Measurements from ENCODE around the gene MCC.

Gene MCC

DNA sequence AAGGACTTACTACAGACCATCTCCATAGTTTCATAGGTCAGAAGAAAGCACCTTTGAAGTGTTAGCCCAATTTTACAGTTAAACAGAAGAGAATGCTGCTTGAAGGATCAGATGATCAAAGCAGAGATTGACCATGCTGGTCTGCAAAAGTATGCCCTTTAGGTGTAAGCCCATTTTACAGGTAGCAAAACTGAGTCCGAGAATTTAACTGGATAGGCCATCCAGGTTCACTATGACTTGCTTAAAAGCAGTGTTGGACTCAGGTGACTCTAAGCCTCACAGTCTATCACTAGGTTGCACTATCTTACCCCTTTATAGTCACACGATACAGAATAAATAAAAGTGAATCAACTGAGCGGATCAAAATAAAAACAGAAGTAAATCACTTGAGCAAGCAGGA lies 299.0 kb downstream of the MCC start:
- TF ChIP-seq, protein P1, sequence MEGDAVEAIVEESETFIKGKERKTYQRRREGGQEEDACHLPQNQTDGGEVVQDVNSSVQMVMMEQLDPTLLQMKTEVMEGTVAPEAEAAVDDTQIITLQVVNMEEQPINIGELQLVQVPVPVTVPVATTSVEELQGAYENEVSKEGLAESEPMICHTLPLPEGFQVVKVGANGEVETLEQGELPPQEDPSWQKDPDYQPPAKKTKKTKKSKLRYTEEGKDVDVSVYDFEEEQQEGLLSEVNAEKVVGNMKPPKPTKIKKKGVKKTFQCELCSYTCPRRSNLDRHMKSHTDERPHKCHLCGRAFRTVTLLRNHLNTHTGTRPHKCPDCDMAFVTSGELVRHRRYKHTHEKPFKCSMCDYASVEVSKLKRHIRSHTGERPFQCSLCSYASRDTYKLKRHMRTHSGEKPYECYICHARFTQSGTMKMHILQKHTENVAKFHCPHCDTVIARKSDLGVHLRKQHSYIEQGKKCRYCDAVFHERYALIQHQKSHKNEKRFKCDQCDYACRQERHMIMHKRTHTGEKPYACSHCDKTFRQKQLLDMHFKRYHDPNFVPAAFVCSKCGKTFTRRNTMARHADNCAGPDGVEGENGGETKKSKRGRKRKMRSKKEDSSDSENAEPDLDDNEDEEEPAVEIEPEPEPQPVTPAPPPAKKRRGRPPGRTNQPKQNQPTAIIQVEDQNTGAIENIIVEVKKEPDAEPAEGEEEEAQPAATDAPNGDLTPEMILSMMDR (IDR thresholded peaks at IDR 0.05; ENCODE audit: insufficient read depth, low read length, poor library complexity, severe bottlenecking), result no peak
- Histone ChIP-seq H3K36me3 (ENCODE audit: control insufficient read depth, insufficient read depth, low read length) (no peaks in the 10 kb centered on the region), H3K4me3 (replicated peaks; ENCODE audit: low read depth, low read length) (no peak overlapping the region), H3K27me3 (replicated peaks; ENCODE audit: control insufficient read depth, insufficient read depth, low read length) (no peaks in the 10 kb centered on the region; the same call in 1 of the 2 replicates)
- DNase-seq (ENCODE audit: extremely low read depth, insufficient read length), result no peak

DNA sequence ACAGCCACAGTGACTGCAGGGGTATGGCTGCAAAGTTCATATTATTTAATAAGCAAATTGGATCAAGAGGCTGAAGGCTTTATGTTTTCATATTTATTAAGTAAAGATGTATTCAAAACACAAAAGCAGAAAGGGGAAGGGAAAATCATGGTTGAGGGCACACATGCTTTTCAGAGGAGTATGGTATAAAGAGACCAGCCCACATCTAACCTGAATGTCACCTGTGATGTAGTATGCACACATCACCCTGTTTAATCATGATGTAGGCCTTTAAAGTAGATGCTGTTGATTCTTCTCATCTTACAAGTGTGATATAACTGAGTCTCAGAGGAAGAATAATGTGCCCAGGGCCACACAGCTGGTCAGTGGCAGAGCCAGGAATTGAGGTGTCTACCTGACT lies 299.8 kb downstream of the MCC start:
- TF ChIP-seq, protein P1 (IDR thresholded peaks at IDR 0.05; ENCODE audit: insufficient read depth, low read length, poor library complexity, severe bottlenecking), result no peak
- Histone ChIP-seq H3K27me3 (replicated peaks; ENCODE audit: control insufficient read depth, insufficient read depth, low read length) (no peaks in the 10 kb centered on the region; the same call in 1 of the 2 replicates), H3K4me3 (replicated peaks; ENCODE audit: low read depth, low read length) (no peak overlapping the region), H3K36me3 (ENCODE audit: control insufficient read depth, insufficient read depth, low read length) (no peaks in the 10 kb centered on the region)
- no peak for DNase-seq (ENCODE audit: extremely low read depth, insufficient read length)

DNA sequence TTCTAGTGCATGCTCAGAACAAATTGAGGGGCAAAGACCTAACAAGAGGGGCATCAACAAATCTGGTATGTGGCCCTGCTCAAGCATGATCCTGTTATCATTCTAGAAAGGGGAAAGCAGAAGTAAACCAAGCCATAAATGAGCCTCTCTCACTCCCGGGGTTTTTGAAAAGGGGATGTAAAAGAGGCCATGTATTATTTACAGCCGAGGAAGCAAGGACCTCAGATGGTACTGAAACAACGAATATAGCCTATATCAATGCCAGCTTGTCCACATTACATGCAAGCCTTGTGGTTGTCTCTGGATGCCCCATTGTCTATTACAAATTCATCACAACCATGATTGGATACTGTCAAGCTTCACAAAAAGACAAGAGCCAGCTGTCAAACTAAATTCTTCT lies 300.3 kb downstream of the MCC start:
- TF ChIP-seq, protein P1 (IDR thresholded peaks at IDR 0.05; ENCODE audit: insufficient read depth, low read length, poor library complexity, severe bottlenecking), result no peak
- no peak for DNase-seq (ENCODE audit: extremely low read depth, insufficient read length)
- no peaks in the 10 kb centered on the region; the same call in 1 of the 2 replicates for H3K27me3 ChIP-seq (replicated peaks; ENCODE audit: control insufficient read depth, insufficient read depth, low read length)

DNA sequence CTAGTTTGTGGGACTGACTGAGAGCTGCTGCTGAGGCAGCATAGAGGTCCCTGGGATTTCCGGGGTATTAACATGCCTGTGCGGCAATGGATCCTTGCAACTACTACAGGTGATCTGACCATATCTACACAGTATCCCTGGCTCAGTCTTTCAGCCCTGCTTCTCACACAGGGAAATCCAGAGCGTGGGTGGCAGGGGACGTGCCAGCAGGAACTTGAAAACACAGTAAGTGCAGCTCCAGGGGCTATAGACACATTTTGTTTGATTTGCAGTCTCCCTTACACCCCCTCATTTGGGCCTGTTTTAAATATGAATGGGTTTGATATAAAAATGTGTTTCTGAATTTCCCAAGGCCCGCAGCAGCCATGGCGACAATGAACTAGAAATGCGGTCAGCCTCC lies 302.2 kb downstream of the MCC start:
- Histone ChIP-seq H3K4me3 (replicated peaks; ENCODE audit: low read depth, low read length) (no peak overlapping the region), H3K27me3 (replicated peaks; ENCODE audit: control insufficient read depth, insufficient read depth, low read length) (no peaks in the 10 kb centered on the region; the same call in 1 of the 2 replicates), H3K36me3 (ENCODE audit: control insufficient read depth, insufficient read depth, low read length) (no peaks in the 10 kb centered on the region)
- TF ChIP-seq, protein P1 (IDR thresholded peaks at IDR 0.05; ENCODE audit: insufficient read depth, low read length, poor library complexity, severe bottlenecking), result no peak
- no peak for DNase-seq (ENCODE audit: extremely low read depth, insufficient read length)

More for the DNA sequence above, 300.3 kb downstream of the MCC start:
- Histone ChIP-seq H3K4me3 (replicated peaks; ENCODE audit: low read depth, low read length) (no peak overlapping the region), H3K36me3 (ENCODE audit: control insufficient read depth, insufficient read depth, low read length) (no peaks in the 10 kb centered on the region)

DNA sequence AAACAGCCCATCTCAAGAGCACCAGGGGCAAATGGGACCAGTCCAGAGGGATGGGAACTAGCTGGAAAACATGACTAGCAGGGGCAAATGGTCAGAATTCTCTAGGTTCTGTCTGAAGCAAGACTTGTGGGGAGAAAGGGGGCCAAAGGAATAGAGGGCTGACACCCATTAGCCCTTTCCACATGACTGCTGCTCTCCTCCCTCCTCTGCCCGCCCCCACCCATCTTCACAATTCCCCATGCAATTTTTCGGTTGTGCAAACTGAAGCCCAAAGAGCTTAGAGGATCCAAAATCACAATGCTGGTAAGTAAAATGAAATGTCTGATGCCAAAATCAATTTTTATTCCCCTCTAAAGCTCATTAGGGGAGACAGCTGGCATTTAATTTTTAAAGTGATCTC lies 304.6 kb downstream of the MCC start:
- no peaks in the 10 kb centered on the region for H3K36me3 ChIP-seq (ENCODE audit: control insufficient read depth, insufficient read depth, low read length)
- TF ChIP-seq, protein P1 (IDR thresholded peaks at IDR 0.05; ENCODE audit: insufficient read depth, low read length, poor library complexity, severe bottlenecking), result no peak
- DNase-seq (ENCODE audit: extremely low read depth, insufficient read length), result no peak

More for the DNA sequence above, 304.6 kb downstream of the MCC start:
- no peak overlapping the region for H3K4me3 ChIP-seq (replicated peaks; ENCODE audit: low read depth, low read length)
- no peaks in the 10 kb centered on the region; the same call in 1 of the 2 replicates for H3K27me3 ChIP-seq (replicated peaks; ENCODE audit: control insufficient read depth, insufficient read depth, low read length)

Data from GM06990 (cell line).